ENCODE measurements around the gene PCBP3. TPM values are rescaled to one million over a fixed set of nuclear protein-coding genes. Genes with fewer than 3 reads are reported as not detected.

Gene PCBP3
- total and polyA plus RNA-seq, 2 of the 8 experiments (the other 6 are each of a cell fraction or from before 2014, with no cell fraction given): 3.5 to 6.3 TPM

- TF ChIP-seq ATF2 (IDR thresholded peaks at IDR 0.05; ENCODE audit: low read length) (no peak), HDAC2 (IDR thresholded peaks at IDR 0.05; ENCODE audit: borderline replicate concordance in 1 of 2, low read depth in 2 of 2, low read length in 2 of 2) (no peak), TAF7 (optimal IDR thresholded peaks at IDR 0.05; ENCODE audit: borderline replicate concordance, low read depth, low read length) (no peak)
Measured at GRCh38 chr21:45848805-45849204, 205.3 kb downstream of the PCBP3 start (continued).
